HL-60 (cell line): ENCODE data around the gene KCNQ1.

Experiments used
- CTCF ChIP-seq: IDR thresholded peaks from one replicate; pipeline ENCODE4 v1.5.1; 2011; ENCODE audit warnings: low read length, control low read depth, inconsistent platforms; ENCODE audit not compliant: insufficient read depth
- POLR2AphosphoS5 ChIP-seq: IDR thresholded peaks from 2 replicates; pipeline ENCODE4 v1.6.1; 2012; ENCODE audit warnings: low read depth
- SPI1 ChIP-seq: IDR thresholded peaks from 2 replicates; pipeline ENCODE4 v1.6.1; 2012; ENCODE audit warnings: low read depth, mild to moderate bottlenecking, borderline replicate concordance
- TF ChIP-seq, protein P1 (sequence below): IDR thresholded peaks from 2 replicates; pipeline ENCODE4 v1.6.1; 2012; ENCODE audit warnings: low read depth; ENCODE audit not compliant: insufficient replicate concordance

DNA sequence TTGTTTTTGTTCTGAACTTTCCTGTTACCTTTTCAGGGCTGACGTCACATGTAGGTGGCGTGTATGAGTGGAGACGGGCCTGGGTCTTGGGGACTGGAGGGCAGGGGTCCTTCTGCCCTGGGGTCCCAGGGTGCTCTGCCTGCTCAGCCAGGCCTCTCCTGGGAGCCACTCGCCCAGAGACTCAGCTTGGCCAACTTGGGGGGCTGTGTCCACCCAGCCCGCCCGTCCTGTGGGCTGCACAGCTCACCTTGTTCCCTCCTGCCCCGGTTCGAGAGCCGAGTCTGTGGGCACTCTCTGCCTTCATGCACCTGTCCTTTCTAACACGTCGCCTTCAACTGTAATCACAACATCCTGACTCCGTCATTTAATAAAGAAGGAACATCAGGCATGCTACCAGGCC, 47.8 kb upstream of the KCNQ1 start:
- TF ChIP-seq POLR2AphosphoS5, result no peak
- TF ChIP-seq SPI1, result no peak
- TF ChIP-seq CTCF, result no peak
- TF ChIP-seq, protein P1, sequence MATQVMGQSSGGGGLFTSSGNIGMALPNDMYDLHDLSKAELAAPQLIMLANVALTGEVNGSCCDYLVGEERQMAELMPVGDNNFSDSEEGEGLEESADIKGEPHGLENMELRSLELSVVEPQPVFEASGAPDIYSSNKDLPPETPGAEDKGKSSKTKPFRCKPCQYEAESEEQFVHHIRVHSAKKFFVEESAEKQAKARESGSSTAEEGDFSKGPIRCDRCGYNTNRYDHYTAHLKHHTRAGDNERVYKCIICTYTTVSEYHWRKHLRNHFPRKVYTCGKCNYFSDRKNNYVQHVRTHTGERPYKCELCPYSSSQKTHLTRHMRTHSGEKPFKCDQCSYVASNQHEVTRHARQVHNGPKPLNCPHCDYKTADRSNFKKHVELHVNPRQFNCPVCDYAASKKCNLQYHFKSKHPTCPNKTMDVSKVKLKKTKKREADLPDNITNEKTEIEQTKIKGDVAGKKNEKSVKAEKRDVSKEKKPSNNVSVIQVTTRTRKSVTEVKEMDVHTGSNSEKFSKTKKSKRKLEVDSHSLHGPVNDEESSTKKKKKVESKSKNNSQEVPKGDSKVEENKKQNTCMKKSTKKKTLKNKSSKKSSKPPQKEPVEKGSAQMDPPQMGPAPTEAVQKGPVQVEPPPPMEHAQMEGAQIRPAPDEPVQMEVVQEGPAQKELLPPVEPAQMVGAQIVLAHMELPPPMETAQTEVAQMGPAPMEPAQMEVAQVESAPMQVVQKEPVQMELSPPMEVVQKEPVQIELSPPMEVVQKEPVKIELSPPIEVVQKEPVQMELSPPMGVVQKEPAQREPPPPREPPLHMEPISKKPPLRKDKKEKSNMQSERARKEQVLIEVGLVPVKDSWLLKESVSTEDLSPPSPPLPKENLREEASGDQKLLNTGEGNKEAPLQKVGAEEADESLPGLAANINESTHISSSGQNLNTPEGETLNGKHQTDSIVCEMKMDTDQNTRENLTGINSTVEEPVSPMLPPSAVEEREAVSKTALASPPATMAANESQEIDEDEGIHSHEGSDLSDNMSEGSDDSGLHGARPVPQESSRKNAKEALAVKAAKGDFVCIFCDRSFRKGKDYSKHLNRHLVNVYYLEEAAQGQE, result no peak
